Measurements from ENCODE around the gene BCL11B.

GRCh38 chr14:99141236-99141635, 130.8 kb downstream of the BCL11B start:
- TF ChIP-seq, protein P1, sequence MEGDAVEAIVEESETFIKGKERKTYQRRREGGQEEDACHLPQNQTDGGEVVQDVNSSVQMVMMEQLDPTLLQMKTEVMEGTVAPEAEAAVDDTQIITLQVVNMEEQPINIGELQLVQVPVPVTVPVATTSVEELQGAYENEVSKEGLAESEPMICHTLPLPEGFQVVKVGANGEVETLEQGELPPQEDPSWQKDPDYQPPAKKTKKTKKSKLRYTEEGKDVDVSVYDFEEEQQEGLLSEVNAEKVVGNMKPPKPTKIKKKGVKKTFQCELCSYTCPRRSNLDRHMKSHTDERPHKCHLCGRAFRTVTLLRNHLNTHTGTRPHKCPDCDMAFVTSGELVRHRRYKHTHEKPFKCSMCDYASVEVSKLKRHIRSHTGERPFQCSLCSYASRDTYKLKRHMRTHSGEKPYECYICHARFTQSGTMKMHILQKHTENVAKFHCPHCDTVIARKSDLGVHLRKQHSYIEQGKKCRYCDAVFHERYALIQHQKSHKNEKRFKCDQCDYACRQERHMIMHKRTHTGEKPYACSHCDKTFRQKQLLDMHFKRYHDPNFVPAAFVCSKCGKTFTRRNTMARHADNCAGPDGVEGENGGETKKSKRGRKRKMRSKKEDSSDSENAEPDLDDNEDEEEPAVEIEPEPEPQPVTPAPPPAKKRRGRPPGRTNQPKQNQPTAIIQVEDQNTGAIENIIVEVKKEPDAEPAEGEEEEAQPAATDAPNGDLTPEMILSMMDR (IDR thresholded peaks at IDR 0.05; ENCODE audit: low read depth, low read length, missing input control): no peak
- TF ChIP-seq SP1 (IDR thresholded peaks at IDR 0.05) (no peak), YY1 (IDR thresholded peaks at IDR 0.05) (no peak), REST (IDR thresholded peaks at IDR 0.05) (no peak), GABPA (IDR thresholded peaks at IDR 0.05 in 1 of 2, conservative IDR thresholded peaks at IDR 0.05 in 1 of 2) (no peak), JUND (IDR thresholded peaks at IDR 0.05) (no peak), RAD21 (IDR thresholded peaks at IDR 0.05) (no peak)

Measured in liver (tissue), 3 donors.